Esophagus squamous epithelium (tissue), 5 donors: ENCODE data around the gene FAM216A. TPM values are rescaled to one million over a fixed set of nuclear protein-coding genes. Genes with fewer than 3 reads are reported as not detected.
"Not testable (repeated sequence)": the region's sequence is repeated elsewhere in the genome, so short reads cannot be mapped to it uniquely, and the experiment has no call there.

Experiments used
- DNase-seq: peaks from one replicate; lab custom pipeline; 2025; lab: John Stamatoyannopoulos, UW
- H3K27ac ChIP-seq, 4 donors: fragments of 200-600 bp; sonication (generic); one replicate each; pipeline ENCODE4 v1.5.1; 2016 to 2019; ENCODE audit warnings: mild to moderate bottlenecking in 1 of 4
- H3K27me3 ChIP-seq, 4 donors: fragments of 200-600 bp; sonication (generic); 1 replicate in 3 of 4; 2 replicates in 1 of 4; pipeline versions ENCODE4 v1.5.1 to v1.6.0; 2017 to 2021; ENCODE audit warnings: antibody characterized with exemption in 1 of 4
- H3K36me3 ChIP-seq, 3 donors: fragments of 200-600 bp; sonication (generic); one replicate each; pipeline ENCODE4 v1.5.1; 2016 to 2019
- H3K4me1 ChIP-seq, 3 donors: fragments of 200-600 bp; sonication (generic); one replicate each; pipeline ENCODE4 v1.5.1; 2017 to 2019
- H3K4me3 ChIP-seq, 4 donors: fragments of 200-600 bp; sonication (generic); 1 replicate in 3 of 4; 2 replicates in 1 of 4; pipeline ENCODE4 v1.5.1; 2016 to 2019; ENCODE audit warnings: mild to moderate bottlenecking in 2 of 4, moderate library complexity in 1 of 4
- H3K9me3 ChIP-seq, 3 donors: fragments of 200-600 bp; sonication (generic); one replicate each; pipeline ENCODE4 v1.5.1; 2016 to 2019
- CTCF ChIP-seq, 6 experiments: fragments of 450-650 bp in 4 of 6; fragments of 200-600 bp in 2 of 6; sonication (generic) in 2 of 6; IDR thresholded peaks; one replicate each; pipeline ENCODE4 v1.5.1; 2016 to 2019; ENCODE audit warnings: antibody characterized with exemption in 6 of 6, mild to moderate bottlenecking in 4 of 6, moderate library complexity in 4 of 6
- POLR2A ChIP-seq, 4 donors: fragments of 450-650 bp; IDR thresholded peaks; one replicate each; pipeline ENCODE4 v1.6.1; 2017; ENCODE audit warnings: antibody characterized with exemption in 4 of 4, mild to moderate bottlenecking in 4 of 4, moderate library complexity in 3 of 4
- WGBS, 2 donors: methylation state at CpG; one replicate each; pipeline ENCODE4 v1.1.5; 2018; 5-methylcytosine and 5-hydroxymethylcytosine counted together
- intact Hi-C: fragments of 100-400 bp; cut with DNase I; formaldehyde crosslinking; loops from one replicate; pipeline ENCODE4 v1.15.0; 2022
- total RNA-seq, 4 donors: library from RNA; depleted of rRNA; stranded (reverse); fragments of >200 nt; gene quantifications; one replicate each; pipeline ENCODE4 v1.1.0, GENCODE V29; 2016
- donor health status: DM: yes; HTN: yes; CAD: no.

Gene FAM216A
- total RNA-seq, 4 donors from 2014 or later: 1.9 to 7.1 (median 3.4) TPM; not detected in 1

- peak overlapping the region in 1 of 4 donors; percentile 31 for H3K27ac ChIP-seq
- H3K36me3 ChIP-seq: no peaks in the 10 kb centered on the region
- intact Hi-C loops: no loop called here
- 38 to 40% methylated on average over 3 of the region's 3 CpGs for WGBS, 2 donors
- TF ChIP-seq POLR2A (IDR thresholded peaks at IDR 0.05): no peak
- TF ChIP-seq CTCF (IDR thresholded peaks at IDR 0.05): no peak
- no peaks in the 10 kb centered on the region for H3K27me3 ChIP-seq
- no peak for DNase-seq
- no peak overlapping the region for H3K4me3 ChIP-seq
- no peaks in the 10 kb centered on the region for H3K9me3 ChIP-seq
- peaks cover 0 to 6% (median 0%) of the 10 kb centered on the region in 3 donors for H3K4me1 ChIP-seq
Measured at GRCh38 chr12:110426406-110426805, 42.2 kb upstream of the FAM216A start.

GRCh38 chr12:110429676-110430075 lies 39.0 kb upstream of the FAM216A start:
- intact Hi-C loops: loop anchor here (5.0 kb wide), 1 partner anchor 327 kb away; no protein-coding TSS in a partner anchor
- H3K27me3 ChIP-seq, H3K27ac ChIP-seq, H3K4me3 ChIP-seq, H3K9me3 ChIP-seq, DNase-seq: not testable (repeated sequence)
- 88 to 93% methylated on average over 12 to 14 of the region's 15 CpGs for WGBS, 2 donors
- Histone ChIP-seq H3K4me1 (peaks cover 0 to 12% (median 0%) of the 10 kb centered on the region in 3 donors), H3K36me3 (peaks cover 0 to 12% (median 0%) of the 10 kb centered on the region in 3 donors)

- H3K4me1 ChIP-seq: peaks cover 0 to 12% (median 0%) of the 10 kb centered on the region in 3 donors
- no peak for TF ChIP-seq POLR2A (IDR thresholded peaks at IDR 0.05)
- intact Hi-C loops: loop anchor here (5.0 kb wide), 1 partner anchor 330 kb away; no protein-coding TSS in a partner anchor
- no peaks in the 10 kb centered on the region for H3K9me3 ChIP-seq
- WGBS, 2 donors: 75 to 82% methylated on average over 12 of the region's 12 CpGs
- H3K4me3 ChIP-seq: peak overlapping the region; percentile 30 to 68 (median 56)
- peak overlapping the region; percentile 14 to 86 (median 77) for H3K27ac ChIP-seq
- H3K27me3 ChIP-seq: no peaks in the 10 kb centered on the region
- peaks cover 7 to 36% (median 12%) of the 10 kb centered on the region in 3 donors for H3K36me3 ChIP-seq
- no peak for DNase-seq
Measured at GRCh38 chr12:110431957-110432587, 36.6 kb upstream of the FAM216A start.

- Histone ChIP-seq H3K4me1 (peaks cover 0 to 7% (median 0%) of the 10 kb centered on the region in 3 donors), H3K36me3 (peaks cover 19 to 77% (median 30%) of the 10 kb centered on the region in 3 donors), H3K4me3 (no peak overlapping the region), H3K27me3 (no peaks in the 10 kb centered on the region), H3K9me3 (no peaks in the 10 kb centered on the region), H3K27ac (no peak overlapping the region)
- intact Hi-C loops: no loop called here
- no peak for DNase-seq
- 42 to 51% methylated on average over 2 of the region's 2 CpGs for WGBS, 2 donors
- TF ChIP-seq POLR2A (IDR thresholded peaks at IDR 0.05) (no peak), CTCF (IDR thresholded peaks at IDR 0.05) (no peak)
Measured at GRCh38 chr12:110436231-110436630, 32.4 kb upstream of the FAM216A start.

GRCh38 chr12:110444455-110444854 lies 24.2 kb upstream of the FAM216A start:
- Histone ChIP-seq H3K27me3 (no peaks in the 10 kb centered on the region), H3K4me3 (no peak overlapping the region), H3K36me3 (peaks cover 5 to 79% (median 18%) of the 10 kb centered on the region in 3 donors), H3K27ac (peak overlapping the region; percentile 39 to 68 (median 56)), H3K4me1 (peaks cover 0 to 49% (median 28%) of the 10 kb centered on the region in 3 donors), H3K9me3 (no peaks in the 10 kb centered on the region)
- no peak for TF ChIP-seq POLR2A (IDR thresholded peaks at IDR 0.05)
- DNase-seq: no peak
- 69 to 85% methylated on average over 3 of the region's 3 CpGs for WGBS, 2 donors
- intact Hi-C loops: no loop called here

GRCh38 chr12:110449799-110450497 lies 18.7 kb upstream of the FAM216A start, which contains the start of gene ARPC3:
ARPC3 (minus strand) TSS chr12:110450337; CDS start chr12:110450260, 77 bp downstream.
- peaks cover 0 to 57% (median 5%) of the 10 kb centered on the region in 3 donors for H3K36me3 ChIP-seq
- intact Hi-C loops: loop anchor here (5.0 to 10.0 kb wide), 2 partner anchors 65 to 152 kb away; no protein-coding TSS in a partner anchor
- no peaks in the 10 kb centered on the region for H3K27me3 ChIP-seq

More at GRCh38 chr12:110449799-110450497, 18.7 kb upstream of the FAM216A start, which contains the start of gene ARPC3:
- 0 to 2% methylated on average over 24 to 35 of the region's 51 CpGs for WGBS, 2 donors
- Histone ChIP-seq H3K27ac (peak within 1 kb of the TSS; percentile 96 to 97 (median 96)), H3K9me3 (no peaks in the 10 kb centered on the region), H3K4me3 (peak within 1 kb of the TSS; percentile 66 to 90 (median 88)), H3K4me1 (peaks cover 0 to 46% (median 28%) of the 10 kb centered on the region in 3 donors)
- TF ChIP-seq POLR2A (IDR thresholded peaks at IDR 0.05) (peak in 2 of 4 donors; percentile 55 to 75), CTCF (IDR thresholded peaks at IDR 0.05) (peak; percentile 82 to 96 (median 92))
- DNase-seq: peak; percentile 79
